HG02884 (cell line): ENCODE data around the gene LYPD8.

Experiments used
- ATAC-seq: cut with Tn5 transposase; IDR thresholded peaks from one replicate; pipeline ENCODE4 v1.9.1; 2021; ENCODE audit warnings: mild to moderate bottlenecking, moderate library complexity; ENCODE audit not compliant: unreplicated experiment

Gene LYPD8

GRCh38 chr1:248758352-248758751 is 2.8 kb upstream of the LYPD8 start:
- no peak for ATAC-seq

- ATAC-seq: no peak
Measured at GRCh38 chr1:248757784-248758195, 2.2 kb upstream of the LYPD8 start.

- ATAC-seq: no peak
Measured at GRCh38 chr1:248756636-248757035, 1.1 kb upstream of the LYPD8 start.

GRCh38 chr1:248756151-248756550 is 592 bp upstream of the LYPD8 start:
- ATAC-seq: no peak

GRCh38 chr1:248753708-248754280 is 1.8 kb downstream of the LYPD8 start:
- no peak for ATAC-seq

- ATAC-seq: no peak
Measured at GRCh38 chr1:248753029-248753594, 2.4 kb downstream of the LYPD8 start.

GRCh38 chr1:248752161-248753028 is 3.2 kb downstream of the LYPD8 start:
- ATAC-seq: no peak

- no peak for ATAC-seq
Measured at GRCh38 chr1:248751635-248752034, 3.9 kb downstream of the LYPD8 start.

GRCh38 chr1:248751142-248751541 is 4.4 kb downstream of the LYPD8 start:
- ATAC-seq: no peak

GRCh38 chr1:248750496-248750895 is 5.1 kb downstream of the LYPD8 start:
- no peak for ATAC-seq

- no peak for ATAC-seq
Measured at GRCh38 chr1:248748211-248748610, 7.3 kb downstream of the LYPD8 start.

- no peak for ATAC-seq
Measured at GRCh38 chr1:248740876-248741275, 14.7 kb downstream of the LYPD8 start.

- no peak for ATAC-seq
Measured at GRCh38 chr1:248739572-248740205, 15.9 kb downstream of the LYPD8 start.

- ATAC-seq: no peak
Measured at GRCh38 chr1:248737457-248737856, 18.1 kb downstream of the LYPD8 start.

- ATAC-seq: no peak
Measured at GRCh38 chr1:248736977-248737376, 18.6 kb downstream of the LYPD8 start.

- ATAC-seq: no peak
Measured at GRCh38 chr1:248733566-248733965, 22.0 kb downstream of the LYPD8 start.

- ATAC-seq: no peak
Measured at GRCh38 chr1:248730507-248731335, 24.8 kb downstream of the LYPD8 start.

GRCh38 chr1:248714248-248714647 is 41.3 kb downstream of the LYPD8 start:
- no peak for ATAC-seq

- ATAC-seq: no peak
Measured at GRCh38 chr1:248710305-248710900, 45.2 kb downstream of the LYPD8 start.

- ATAC-seq: no peak
Measured at GRCh38 chr1:248704606-248705005, 51.0 kb downstream of the LYPD8 start.
